Activated CD4-positive, alpha-beta T cell treated with anti-CD3 and anti-CD28 coated beads, Interleukin-2, amount 50 U/mL, for 24 hours (primary cell): ENCODE results near the gene SREK1IP1.
A peak's percentile ranks its signal among the peaks of the same experiment; 100 is the strongest.

Experiments
- DNase-seq, 2 donors: peaks; one replicate each; pipeline ENCODE4 v3.0.0-alpha.2; 2020; ENCODE audit warnings: low read depth in 1 of 2, low spot score in 1 of 2

SREK1IP1 gene

DNA sequence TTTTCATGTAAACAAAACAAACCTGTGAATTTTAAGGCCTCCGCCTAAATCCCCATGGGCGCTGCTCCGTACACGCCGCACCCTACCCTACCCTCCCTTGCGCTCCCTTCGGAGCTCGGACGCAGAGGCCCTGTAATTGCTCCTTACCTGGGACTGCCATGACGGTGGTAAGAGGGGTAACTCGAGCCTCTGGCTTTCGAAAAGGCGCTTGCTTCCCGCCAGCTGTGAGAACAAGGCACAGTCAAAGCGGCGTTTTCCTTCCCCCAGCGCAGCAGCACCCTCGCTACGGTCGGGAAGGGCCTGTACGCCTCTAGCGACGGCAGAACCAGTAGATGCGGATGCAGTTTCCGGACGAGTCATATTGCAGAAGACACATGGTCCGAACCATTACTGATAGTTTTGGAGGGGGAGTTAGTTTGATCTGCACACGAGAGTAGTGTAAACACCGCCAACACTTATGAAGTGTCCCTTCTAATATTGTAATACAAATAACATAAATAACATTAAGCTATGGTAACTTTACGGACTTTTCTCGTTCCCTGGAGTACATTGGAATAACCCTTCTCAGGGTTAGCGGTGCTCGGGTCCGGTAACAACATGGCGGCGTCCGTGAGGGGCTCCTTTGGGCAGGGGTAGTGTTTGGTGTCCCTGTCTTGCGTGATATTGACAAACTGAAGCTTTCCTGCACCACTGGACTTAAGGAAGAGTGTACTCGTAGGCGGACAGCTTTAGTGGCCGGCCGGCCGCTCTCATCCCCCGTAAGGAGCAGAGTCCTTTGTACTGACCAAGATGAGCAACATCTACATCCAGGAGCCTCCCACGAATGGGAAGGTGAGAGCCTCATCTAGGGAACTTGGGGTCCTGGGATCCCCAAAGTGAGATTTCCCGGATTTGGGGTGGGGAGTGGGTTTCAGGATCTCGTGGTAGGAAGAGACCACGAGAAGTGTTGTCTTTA lies at the start of gene SREK1IP1, which contains the start of gene CWC27:
Gene SREK1IP1, minus strand, starts transcription at position 334 of the 955 bp plus-strand sequence. Its CDS starts 174 bp downstream, at position 160.
Gene CWC27, plus strand, starts transcription at position 573 of the 955 bp plus-strand sequence. Its CDS starts 217 bp downstream, at position 790.
- DNase-seq: peak; percentile 67 to 79

DNA sequence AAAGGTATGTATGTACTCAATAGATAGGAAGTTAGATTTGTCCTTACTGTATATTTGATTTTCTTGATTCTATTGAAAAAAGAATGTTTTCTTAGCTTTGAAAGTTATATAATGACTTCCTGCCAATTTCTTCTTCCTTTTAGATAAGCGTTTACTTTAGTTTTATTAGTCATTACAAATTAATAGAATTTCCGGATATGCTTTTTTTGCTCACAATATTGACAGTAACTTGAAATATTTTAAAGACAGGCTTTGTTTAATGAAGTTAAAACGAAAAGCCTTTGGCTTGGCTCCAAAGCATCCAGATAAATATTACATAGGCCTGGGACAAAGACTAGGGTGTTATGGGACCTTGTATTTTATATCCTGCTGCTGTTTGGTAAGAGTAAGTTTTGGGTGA lies 49.8 kb upstream of the SREK1IP1 start:
- no peak for DNase-seq

DNA sequence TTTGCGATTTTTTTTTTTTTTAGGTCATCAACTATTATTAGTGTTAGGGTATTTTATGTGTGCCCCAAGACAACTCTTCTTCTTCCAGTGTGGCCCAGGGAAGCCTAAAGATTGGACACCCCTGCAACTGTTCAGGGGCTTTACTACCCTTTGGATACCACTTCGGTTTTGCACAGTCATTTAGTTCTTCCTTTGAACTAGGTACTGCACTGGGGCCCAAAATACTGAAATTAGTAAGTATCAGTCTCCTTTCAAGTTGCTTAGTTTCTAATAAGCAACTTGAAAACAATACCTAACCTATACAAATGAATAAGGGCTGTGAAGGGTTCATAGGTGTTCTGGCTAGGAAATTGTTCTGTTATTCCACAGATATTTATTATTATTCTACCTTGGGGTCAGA lies 45.6 kb upstream of the SREK1IP1 start:
- DNase-seq: no peak

DNA sequence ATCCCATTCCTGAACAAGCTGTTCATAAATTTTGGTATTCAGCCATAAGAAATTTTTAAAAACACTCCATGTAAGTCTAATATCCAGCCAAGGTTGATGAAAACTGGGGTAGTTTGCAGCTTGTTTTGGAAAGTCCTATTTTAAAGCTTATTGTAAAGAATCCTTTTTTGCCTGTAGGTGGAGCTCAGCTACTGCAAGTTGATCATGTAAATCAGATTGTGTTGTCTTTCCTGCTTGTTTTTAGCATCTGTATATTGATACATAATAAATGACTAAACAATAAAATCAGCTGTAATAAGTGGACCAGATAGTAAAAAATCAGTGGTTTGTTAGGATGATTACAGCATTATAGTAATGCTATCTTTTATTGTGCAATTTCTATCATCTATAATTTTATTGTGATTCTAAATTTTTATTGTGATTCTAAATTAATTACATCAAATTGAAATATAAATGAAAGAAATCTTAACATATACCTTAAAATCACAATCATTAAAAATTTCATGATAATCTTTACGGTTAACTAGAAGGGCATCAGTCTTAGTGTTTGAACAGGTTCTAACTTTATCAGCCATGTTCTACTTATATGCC lies 42.7 kb upstream of the SREK1IP1 start:
- no peak for DNase-seq

DNA sequence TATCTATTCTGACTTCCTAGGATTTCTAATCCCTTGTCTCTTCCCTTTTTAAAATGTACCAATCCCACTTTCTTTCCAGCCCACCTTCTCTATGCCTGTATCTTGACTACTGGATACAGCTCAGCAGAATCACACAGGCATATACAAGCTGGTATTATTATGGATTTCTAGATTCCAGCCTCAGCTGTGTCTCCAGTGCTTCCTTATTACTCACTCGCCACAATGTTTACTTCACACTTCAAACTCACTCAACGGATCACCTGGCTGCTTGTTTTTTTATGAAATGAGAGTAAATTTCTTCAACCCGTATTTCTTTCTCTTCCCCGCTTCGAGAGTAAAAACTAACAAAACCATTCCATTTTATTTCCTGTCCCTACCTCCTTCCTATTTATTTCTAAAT lies 39.0 kb upstream of the SREK1IP1 start:
- no peak for DNase-seq

DNA sequence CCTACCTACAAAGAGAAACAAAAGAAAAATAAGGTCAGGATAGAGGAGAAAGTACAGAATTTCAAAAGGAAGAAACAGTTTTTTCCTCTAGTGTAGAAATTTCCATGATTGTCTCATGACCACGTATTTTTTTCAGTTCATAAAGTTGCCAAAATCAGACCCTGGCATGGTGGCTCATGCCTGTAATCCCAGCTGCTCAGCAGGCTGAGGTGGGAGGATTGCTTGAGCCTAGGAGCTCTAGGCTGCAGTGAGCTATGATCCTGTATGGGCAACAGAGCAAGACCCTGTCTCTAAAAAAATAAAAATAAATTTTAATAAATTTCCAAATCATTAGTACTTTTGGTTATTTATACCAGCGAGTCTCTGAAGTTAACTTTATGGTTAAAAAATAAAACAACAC lies 38.0 kb upstream of the SREK1IP1 start:
- DNase-seq: no peak

DNA sequence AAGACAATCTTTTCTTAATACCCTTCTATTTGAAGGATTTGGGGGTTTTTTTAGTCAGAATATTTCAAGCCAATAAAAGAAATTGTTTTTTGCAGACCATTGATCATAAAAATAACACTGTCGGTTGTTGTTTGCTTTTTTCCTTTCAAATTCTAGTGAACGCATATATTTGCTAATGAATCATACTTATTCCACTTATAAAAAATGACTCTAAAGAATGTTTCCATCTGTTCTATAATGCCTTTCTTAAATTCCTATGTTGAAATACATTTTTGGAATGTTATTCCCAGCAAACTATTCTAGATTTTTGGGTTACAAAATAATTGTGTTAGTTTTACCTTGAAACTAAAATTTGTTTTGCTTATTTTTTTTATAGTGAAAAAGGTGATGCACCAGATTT lies 32.4 kb upstream of the SREK1IP1 start:
- no peak for DNase-seq

DNA sequence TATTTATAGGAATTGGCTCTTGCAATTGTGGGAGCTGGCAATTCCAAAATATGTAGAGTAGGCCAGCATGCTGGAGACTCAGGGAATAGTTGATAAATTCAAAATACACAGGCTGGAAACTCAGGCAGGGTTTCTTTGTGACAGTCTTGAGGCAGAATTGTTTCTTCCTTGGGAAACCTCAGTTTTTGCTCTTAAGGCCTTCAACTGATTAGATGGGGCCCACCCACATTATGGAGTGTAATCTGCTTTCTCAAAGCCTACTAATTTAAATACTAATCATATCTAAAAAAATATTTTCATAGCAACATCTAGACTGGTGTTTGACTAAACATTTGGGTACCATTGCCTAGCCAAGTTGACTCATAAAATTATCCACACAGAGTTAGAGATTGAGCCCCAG lies 27.8 kb upstream of the SREK1IP1 start:
- DNase-seq: no peak

DNA sequence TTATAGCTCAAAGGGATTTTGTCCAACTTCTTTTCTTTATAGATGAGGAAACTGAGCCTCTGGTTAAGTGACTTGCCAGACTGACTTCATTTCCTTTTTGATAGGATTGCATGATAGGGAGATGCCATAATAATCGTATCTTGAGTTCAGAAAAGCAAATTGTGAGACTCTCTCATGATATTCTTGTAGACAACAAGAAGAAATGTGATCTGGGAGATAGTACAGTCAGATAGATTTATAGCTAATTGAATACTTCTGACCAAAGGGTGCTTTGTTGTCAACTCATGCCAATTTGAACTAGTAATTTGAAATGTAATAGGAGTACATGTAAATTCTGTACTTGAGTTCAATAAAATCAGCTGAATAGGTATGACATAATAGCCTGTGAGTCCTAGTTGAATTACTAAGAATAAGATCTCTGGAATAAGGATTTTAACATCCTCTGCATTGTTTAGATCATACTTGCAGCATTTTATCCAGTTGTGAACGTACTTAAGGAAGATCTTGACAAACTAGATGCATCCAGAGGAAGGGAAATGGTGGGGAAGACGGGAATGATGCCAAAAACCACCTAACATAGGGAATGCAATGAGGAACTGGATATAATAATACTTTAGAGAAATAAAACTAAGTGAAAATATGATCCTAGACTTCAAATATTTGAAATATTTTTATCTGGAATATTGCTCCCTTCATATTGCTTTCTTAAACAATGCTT lies 25.7 kb upstream of the SREK1IP1 start:
- DNase-seq: no peak

DNA sequence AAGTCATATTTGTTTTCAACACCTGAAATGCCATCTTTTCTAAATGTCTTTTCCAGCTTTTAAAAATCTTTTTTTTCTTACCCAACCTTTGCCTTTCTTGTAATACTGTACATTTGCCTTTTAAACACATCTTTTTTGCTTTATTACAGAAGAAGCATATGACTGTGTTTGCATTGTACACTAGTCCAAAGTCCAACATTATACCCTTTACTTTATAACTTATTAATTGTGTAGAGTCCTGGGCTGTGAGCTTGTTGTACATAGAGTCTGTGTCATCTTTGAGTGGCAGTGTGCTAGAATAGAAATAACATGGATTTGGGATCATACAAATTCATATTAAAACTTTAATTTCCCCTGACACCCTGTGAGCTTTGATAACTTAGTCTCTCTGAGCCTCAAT lies 24.0 kb upstream of the SREK1IP1 start:
- no peak for DNase-seq

DNA sequence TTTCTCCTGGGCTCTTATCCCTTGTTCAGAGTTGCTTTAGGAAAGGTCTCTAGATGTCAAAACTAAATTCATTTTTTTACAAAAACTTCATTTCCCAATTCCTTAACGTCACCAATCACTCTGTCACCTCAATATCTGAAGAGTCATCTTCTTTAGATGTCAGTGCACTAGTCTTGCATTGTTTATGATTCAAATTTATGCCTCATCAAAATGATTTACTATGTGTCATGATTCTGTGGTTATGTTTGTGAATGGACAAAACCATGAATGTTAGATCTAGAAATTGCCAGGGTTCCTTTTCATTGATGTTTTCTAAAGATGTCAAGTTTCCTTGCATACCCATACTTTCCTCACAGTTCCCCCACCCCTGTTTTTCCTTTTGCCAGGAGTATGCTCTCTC lies 21.7 kb upstream of the SREK1IP1 start:
- DNase-seq: no peak

DNA sequence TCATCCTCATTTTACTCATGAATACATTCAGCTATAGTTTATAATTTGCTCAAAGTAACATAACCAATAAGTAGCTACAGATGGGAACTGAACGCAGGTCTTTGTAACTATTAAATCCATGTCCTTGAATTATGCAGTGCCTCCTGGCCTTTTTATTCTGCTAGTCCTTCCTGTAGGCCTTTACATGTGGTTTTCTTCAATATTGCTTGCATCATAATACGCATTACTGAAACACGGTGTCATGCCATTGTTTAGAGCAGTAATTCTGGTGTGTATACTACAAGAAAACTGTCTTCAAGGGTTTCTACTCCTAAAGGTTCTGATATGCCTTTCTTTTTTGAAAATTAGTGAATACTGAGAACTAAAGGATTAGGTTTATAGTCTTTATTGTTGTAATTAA lies 21.0 kb upstream of the SREK1IP1 start:
- no peak for DNase-seq

DNA sequence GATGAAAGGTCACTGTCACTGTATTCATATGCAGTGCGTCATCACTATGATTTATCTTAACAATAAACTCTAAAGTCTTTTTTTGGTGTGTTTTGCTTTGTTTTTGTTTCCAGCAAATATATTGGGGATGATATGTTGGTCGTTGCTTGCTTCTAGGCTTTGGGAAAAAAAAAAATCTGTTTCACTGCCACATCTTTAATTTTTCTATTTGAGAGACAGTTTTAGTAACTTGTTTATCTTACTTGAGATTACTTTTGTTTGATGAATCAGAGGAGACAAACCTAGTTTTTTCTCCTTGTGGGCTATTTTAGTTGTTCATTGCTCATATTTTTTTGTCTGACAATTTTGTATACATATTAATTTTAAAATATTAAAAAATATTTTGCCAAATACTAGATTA lies 19.7 kb upstream of the SREK1IP1 start:
- DNase-seq: no peak

DNA sequence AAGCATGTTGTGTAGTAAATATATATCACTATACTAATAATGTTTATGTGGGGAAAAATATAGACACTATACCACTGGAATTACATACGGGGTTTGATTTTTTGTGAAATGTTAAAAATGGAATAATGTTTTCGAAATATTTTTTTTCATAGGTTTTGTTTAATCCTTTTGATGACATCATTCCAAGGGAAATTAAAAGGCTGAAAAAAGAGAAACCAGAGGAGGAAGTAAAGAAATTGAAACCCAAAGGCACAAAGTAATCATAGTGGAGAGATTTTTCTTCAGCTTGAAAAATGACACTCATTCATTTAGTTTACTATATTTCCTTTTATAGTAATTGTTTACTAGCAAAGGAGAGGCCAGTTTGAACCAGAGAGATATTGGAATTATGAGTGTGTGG lies 17.9 kb upstream of the SREK1IP1 start:
- no peak for DNase-seq

DNA sequence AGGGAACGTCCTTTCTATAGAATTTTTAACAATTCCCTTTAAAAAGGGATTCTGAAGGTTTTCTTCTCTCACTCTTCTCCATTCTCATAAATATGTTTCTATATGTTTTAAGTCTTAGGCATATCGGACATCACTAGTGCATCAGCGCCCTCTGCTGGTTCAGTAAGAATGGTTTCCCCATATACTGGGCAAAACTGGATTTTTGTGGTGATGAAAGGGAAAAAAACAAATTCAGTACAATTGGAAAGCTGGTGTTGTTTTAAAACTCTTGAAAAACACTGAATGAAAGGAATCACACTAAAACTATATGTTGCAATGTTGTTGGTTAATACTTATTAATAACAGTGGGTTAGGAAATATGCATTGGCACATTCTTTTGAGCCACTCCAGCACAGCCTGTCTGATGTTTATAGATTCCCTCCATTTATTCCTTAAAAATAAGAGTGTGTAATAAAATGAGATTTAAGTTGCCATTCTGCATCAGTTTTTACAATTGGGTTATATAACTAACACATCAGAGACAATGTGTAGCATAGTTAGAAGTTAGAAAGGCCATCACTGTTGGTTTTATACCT lies 16.0 kb upstream of the SREK1IP1 start:
- DNase-seq: peak; percentile 13 to 65

DNA sequence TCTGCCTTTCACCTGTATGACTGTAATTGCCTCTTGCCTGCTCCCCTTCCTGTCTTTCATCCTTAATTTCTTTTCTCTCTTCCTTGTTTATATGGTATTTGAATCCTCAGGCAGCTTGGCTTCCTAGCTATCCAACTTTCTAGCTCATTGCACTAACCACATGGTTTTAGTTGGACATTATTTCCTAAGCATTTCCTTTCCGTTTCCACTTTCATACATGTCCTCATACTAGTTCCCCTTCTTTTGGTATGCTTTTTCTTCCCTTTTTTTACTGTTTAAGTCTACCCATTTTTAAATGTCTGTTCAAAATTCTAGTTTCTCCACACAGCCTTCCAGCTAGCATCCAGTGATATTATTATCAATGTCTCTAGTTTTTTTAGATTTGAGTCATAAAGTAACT lies 6.8 kb upstream of the SREK1IP1 start:
- no peak for DNase-seq

DNA sequence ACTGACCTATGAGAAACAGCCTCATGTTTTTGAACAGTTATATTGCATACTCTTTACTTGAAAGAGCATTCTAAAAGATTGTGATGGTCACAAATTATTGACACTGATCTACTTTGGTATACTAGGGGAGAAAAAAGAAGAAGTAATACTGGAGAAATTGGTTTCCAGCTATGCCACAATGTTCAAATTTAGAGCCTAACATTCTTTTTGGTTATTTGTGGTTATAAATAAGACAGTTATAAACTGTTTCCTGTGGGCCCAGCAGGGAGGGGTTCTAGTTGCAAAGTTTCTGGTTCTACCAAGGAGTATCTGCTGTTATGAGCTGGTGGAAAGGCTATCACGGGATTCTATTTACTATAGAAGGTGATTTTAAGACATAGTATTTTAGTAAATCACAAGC lies 5.0 kb upstream of the SREK1IP1 start:
- DNase-seq: no peak

DNA sequence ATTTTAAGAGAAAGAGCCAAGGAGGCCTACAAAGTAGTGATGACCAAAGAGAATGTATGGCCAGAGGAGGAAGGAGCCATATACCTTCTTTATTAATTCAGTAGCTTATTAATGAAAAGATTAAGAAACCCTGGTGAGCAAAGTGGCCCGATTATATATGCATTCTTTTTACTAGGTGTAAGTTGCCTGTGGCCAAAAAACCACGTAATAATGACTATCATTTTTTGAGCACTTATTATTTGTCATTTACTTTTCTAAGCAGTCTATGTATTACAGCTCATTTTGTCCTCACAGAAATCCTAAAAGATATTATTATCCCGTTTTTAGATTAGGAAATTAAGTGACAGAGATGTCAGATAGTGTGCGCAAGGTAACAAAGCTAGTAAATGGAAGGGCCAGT lies 3.2 kb upstream of the SREK1IP1 start:
- no peak for DNase-seq

DNA sequence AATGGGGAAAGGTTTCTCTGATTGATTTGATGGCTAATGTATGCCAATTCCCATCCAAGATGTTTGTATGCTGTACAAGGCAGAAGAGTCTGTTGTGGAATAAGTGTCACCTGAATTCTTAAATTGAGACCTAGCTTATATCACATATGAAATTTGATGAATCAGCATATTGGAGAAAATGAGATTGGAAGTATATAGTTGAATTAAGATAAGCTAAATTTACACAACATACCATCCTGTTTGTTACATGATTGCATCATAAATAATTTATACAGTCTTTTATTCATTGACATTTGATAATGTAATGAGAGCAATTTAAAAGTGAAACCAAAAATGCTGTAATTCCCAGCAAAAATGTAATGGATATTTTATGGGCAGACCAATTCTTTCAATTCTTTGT lies 1.4 kb upstream of the SREK1IP1 start:
- DNase-seq: no peak

DNA sequence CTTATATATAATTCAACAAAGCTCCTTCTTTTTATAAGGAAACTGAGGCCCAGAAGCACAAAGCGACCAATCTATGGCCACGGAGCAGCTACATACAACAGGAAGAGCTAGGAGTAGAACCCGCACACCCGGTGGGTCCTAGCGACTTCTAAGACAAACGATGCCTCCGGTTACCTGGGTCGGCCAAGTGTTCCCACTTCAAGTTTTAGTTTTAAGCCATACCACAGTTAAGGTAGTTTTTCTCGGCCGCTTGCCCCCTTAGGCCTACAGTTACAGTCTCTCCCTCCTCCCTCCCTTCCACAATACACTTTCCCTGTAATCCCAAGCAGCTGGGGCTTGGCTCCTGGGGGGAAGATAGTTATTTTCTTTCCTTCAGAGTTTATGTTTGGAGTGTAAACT lies 533 bp downstream of the SREK1IP1 start:
- DNase-seq: peak in 1 of 2 donors; percentile 3

DNA sequence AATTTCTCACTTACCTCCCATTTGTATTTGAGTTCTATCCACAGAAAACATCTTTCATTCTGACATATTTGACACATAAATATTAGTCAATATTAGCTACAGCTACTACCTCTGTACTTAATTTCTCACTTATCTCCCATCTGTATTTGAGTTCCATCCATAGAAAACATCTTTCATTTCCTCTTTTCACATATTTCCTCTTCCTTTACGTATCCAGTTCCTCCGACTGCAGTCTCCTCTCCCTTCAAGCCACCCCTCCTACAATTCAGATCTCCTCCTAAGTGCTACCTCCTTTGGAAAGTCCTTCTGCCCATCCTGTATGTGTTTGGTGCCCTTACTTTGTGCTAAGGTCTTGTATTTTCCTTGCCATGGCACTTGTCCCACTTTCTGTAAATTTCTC lies 1.6 kb downstream of the SREK1IP1 start:
- no peak for DNase-seq
